Activated CD4-positive, CD25-positive, alpha-beta regulatory T cell treated with anti-CD3 and anti-CD28 coated beads, Interleukin-2, amount 50 U/mL, for 24 hours (primary cell): ENCODE data around the gene CBLN4.

Experiments
- ATAC-seq, 2 donors: fragments of 150-1000 bp; cut with Tn5 transposase; one replicate each; pipeline ENCODE4 v1.10.0; 2021; ENCODE audit warnings: mild to moderate bottlenecking in 1 of 2, moderate library complexity in 1 of 2

CBLN4 gene

GRCh38 chr20:56005389-56005715, at the start of gene CBLN4:
TSS of gene CBLN4 (minus strand) at chr20:56005519. CDS start at chr20:56004171, 1,348 bp downstream.
- ATAC-seq: no peak

GRCh38 chr20:56043227-56043626, 37.9 kb upstream of the CBLN4 start:
- ATAC-seq: no peak

GRCh38 chr20:56032251-56032650, 26.9 kb upstream of the CBLN4 start:
- no peak for ATAC-seq

DNA sequence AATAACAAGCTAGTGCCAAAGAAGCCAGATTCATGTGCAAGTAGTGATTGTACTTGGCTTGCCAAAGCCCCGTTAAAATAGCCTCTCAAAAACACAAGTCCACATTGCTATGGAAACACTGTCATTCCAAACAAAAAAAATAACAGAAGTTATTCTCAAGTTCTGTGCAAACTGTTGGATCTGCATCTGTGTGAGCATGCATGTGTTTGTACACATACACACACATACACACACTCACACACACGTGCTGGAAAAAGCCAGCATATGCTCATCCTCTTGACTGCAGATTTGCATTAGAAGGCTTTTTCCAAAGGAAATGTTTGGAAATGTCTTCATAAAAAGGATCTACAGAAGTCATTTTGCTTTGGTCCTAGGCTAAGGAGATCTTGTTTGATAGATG, 13.4 kb upstream of the CBLN4 start:
- no peak for ATAC-seq

DNA sequence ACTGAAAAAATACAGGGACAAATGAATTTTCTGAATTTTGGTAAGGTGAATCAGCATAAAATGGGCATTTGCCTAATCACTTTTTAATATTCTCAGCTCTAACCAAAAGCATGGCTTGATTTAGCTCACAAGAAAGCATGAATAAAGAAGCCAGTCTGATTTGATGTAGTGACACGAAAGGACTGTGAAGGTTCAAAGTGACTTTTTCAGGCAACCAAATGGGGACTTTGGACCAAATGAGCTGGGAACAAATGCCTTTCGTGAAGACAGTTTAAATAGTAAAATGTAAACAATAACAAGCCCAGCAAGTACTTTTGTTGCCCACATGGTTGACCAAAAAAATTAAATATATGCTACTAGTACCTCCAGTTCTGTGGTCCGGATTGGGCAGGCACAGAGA, 12.9 kb upstream of the CBLN4 start:
- ATAC-seq: no peak

DNA sequence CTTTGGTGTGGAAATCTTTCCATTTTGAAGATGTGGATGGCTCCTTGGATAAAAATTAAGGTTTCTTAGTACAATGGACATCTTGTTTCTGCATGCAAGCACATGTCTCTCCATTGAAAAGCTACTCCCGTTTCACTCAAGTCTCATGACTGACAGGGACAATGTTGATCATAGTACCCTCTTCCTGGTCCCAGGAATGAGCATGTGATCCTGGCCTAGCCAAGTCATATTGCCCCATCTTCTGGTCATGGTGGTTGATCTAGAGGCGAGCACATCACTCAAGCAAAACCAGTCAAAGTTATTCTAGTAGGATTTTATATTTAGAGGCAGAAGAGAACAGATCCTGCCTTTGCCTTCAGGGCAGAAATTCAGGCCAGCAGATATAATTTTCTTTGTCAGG, 12.2 kb upstream of the CBLN4 start:
- ATAC-seq: no peak

DNA sequence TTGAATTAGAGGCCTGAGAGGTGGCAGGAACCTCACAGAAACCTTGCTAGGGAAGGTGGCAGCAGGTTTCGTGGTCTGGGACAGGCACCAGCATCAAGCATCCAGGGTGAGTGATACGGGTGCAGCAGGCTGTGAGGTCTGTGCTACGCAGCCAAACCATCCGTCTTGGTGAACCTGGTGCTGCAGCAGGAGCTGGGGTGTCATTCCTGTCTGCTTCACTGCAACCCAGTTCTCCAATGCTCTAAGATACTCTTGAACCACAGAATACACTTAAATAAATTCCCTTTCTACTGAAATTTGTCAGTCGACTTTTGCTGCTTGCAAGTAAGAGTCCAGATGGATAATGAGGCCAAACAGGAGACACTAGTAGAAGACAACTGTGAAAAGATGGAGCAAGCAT, 9.7 kb upstream of the CBLN4 start:
- ATAC-seq: no peak

- no peak for ATAC-seq
Observed at GRCh38 chr20:56014151-56014550, 8.8 kb upstream of the CBLN4 start.

GRCh38 chr20:56004611-56005388, 519 bp downstream of the CBLN4 start:
- ATAC-seq: no peak

GRCh38 chr20:56004007-56004406, 1.3 kb downstream of the CBLN4 start:
- ATAC-seq: no peak

DNA sequence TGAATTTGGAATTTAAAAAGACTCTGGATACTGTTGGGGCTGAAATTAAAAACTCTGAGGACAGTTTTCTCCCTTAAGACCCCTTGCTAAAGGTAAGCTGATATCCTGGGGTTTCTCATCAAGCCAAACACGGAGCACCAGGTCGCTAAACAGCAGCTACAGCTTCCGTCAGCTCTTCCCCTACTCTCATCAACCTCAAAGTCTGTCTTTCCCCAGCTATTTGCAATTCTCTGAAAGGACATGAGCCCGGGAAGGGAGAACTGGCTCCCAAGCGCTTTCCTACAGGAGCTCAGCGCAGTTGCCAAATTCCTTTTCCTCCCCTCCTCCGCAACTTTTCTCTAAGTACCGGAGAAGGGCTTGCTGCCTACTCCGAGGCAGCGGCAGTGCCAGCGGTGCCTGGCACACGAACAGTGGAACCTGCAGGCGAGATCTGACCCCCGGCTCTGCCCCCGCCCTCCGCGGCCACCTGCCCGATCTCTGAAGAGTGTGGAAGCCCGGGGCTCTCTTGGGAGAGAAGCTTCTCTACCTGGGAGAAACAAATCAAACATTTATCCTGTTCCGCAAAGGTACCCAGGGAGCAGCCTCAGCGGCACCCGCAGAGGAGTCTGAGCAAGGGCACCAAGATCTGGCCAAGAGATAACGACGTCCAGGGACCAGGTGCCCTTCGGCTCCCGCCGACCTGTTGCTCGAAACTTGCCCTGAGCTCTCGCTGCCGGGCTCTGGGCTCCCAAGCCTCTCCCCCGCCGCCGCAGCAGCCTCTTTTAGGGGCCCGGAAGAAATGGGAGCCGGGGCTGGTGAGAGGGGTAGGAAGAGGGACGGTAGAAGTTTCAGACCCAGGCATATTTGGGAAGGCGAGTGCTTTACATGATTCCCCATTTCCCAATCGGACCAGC, 2.2 kb downstream of the CBLN4 start:
- no peak for ATAC-seq

GRCh38 chr20:56001890-56002289, 3.4 kb downstream of the CBLN4 start:
- ATAC-seq: no peak

GRCh38 chr20:56001106-56001785, 4.1 kb downstream of the CBLN4 start:
- ATAC-seq: no peak

DNA sequence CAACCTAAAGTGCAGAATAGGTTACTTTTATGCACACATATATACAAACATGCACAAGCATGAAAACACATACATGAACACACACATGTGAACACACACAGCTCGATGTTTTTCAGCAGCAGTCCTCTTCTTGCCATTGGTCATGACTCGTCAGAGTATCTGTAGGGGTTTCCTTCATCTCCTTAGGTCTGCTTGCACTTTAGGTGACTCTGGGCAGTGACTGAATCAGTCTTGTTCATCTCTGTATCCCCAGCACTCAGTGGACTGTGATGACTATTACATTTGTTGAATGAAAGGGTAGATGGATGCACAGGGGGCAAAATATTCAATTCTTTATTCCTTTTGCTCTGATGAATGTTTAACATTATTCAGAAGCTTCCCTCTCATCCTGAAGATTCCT, 26.8 kb downstream of the CBLN4 start:
- no peak for ATAC-seq

GRCh38 chr20:55977690-55978459, 27.4 kb downstream of the CBLN4 start:
- no peak for ATAC-seq

DNA sequence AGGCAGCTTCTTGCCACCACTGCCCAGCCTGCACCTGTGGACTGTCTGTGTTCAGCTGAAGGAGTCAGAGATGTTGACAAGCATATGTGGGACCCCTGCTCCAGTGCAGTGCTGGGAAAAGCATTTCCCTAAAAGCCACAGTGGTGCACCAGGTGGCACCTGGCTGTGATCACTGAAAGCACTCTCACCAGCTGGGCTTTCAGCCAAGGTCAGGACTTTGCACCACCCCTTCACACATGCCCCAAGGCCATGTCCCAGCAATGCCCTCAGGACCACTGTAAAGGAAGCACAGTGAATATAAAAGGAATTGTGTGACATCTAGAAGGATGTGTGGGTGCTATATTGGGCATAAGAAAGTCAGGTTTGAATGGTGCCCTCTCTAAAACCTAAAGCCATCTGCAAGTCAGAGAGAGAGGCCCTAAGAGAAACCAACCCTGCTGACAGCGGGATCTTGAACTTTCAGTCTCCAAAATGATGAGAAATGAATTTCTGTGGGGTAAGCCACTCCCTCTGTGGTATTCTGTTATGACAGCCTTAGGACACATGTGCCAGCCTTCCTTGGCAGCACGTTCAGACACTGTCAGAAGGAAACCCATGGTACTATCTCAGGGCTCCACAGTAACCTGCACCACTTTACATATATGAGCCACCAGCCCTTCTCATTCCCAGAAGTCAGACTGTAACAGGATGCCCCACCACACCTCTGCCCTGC, 30.7 kb downstream of the CBLN4 start:
- ATAC-seq: no peak

DNA sequence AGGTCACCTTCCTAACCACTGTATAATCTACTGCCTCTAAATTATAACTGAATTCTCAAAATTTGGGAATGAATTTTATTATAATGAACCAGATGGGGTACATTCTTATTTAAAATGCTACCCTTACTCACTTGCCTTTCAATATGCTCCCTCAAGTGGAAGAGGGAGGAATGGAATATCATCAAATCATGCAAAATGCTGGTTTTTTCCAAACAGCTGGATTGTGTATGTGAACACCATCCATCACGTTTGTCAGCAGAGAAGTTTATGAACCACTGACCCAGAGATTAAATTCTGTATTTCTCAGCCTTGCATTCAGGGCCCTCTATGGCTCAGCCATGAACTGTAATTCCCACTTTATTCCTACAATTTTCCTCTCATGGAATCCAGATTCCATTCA, 40.5 kb downstream of the CBLN4 start:
- ATAC-seq: no peak

GRCh38 chr20:55961376-55962330, 43.7 kb downstream of the CBLN4 start:
- ATAC-seq: no peak

DNA sequence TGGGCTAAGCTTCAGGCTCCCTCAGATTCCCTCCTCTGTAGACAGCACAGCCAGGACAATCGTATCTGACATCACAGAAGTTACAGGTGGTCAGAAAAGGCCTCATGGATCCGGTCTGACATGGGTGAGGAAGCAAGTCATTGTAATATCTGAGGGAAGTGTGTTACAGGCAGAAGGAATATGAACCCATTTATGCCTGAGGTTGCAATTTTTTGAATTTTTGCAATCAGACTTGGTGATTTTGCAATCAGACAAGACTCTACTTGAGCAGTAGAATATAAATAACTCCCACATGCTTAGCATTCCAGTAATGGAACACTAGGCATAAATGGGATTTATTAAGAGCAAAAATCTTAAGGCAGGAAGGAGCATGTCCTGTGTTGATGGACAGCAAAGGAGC, 52.1 kb downstream of the CBLN4 start:
- no peak for ATAC-seq

- ATAC-seq: no peak
Observed at GRCh38 chr20:55947701-55948100, 57.6 kb downstream of the CBLN4 start.
